Measurements from ENCODE around the gene ASIC2.

DNA sequence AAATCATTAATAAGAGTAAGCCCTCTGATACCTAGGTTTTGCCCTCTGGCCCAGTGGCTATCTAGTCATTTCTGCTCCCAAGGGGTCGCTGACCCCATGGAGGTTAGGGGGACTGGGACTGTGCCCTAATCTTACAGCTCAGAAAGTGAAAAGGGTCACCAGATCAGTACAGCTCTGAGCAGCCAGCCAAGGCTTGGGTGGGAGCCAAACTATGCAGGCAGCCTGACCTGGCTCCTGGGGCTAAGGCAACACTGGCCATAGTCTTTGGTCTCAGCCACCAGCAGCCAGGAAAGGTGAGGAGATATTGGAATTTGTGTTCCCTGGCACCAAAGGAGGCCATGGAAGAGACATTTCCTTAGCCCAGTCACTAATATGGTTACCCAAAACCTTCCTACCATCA is 67.6 kb downstream of the ASIC2 start:
- TF ChIP-seq POLR2A (IDR thresholded peaks at IDR 0.05; ENCODE audit: low read length) (no peak), GATA1 (IDR thresholded peaks at IDR 0.05; ENCODE audit: low read depth, low read length) (no peak)

All from erythroblast (primary cell).